ENCODE measurements around the gene SDHA.

Gene SDHA

GRCh38 chr5:217494-218456 lies at the start of gene SDHA, which contains the start of gene CCDC127:
TSS of gene SDHA (plus strand) at chr5:218320. CDS start at chr5:218356, 36 bp downstream.
TSS of gene CCDC127 (minus strand) at chr5:218153. CDS start at chr5:216849, 1,304 bp downstream.
- peak; percentile 95 for DNase-seq

DNA sequence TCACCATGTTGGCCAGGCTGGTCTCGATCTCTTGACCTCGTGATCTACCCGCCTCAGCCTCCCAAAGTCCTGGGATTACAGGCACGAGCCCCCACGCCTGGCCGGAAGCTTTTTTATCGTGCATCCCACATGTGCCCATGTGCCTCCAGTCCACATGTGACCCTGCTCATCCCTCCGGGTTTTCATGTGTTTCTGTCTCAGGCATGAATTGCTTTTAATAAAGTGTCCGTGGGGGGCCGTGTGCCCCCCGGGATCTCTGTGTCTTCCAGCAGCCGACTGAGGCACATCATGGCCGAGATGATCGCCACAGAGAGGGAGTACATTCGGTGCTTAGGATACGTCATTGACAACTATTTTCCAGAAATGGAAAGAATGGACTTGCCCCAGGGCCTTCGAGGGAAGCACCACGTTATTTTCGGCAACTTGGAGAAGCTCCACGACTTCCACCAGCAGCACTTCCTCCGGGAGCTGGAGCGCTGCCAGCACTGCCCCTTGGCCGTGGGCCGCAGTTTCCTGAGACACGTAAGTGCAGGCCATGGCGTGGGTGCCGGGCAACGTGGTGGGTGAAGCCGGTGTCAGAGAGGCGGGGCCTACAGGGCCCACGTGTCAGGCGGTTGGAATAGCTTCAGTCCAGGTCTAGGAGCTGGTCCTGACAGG lies 48.9 kb upstream of the SDHA start:
- no peak for DNase-seq

DNA sequence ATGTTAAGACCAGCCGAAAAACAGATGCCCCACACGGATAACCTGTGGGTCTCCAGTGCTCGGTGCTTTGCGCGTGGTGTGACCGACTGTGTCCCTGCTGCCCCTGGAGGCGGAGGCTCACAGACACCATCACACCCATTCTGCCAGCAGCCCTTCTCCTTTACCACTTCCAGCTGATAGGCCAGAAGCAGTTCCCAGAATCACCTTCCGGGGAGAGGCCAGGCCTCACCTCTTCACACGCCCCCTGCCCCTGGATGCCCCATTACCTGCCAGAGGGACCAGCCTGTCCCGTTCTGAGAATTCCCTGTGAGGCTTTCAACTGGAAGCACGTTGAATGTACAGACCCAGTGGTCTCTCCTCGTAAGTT lies 48.4 kb upstream of the SDHA start:
- DNase-seq = no peak

DNA sequence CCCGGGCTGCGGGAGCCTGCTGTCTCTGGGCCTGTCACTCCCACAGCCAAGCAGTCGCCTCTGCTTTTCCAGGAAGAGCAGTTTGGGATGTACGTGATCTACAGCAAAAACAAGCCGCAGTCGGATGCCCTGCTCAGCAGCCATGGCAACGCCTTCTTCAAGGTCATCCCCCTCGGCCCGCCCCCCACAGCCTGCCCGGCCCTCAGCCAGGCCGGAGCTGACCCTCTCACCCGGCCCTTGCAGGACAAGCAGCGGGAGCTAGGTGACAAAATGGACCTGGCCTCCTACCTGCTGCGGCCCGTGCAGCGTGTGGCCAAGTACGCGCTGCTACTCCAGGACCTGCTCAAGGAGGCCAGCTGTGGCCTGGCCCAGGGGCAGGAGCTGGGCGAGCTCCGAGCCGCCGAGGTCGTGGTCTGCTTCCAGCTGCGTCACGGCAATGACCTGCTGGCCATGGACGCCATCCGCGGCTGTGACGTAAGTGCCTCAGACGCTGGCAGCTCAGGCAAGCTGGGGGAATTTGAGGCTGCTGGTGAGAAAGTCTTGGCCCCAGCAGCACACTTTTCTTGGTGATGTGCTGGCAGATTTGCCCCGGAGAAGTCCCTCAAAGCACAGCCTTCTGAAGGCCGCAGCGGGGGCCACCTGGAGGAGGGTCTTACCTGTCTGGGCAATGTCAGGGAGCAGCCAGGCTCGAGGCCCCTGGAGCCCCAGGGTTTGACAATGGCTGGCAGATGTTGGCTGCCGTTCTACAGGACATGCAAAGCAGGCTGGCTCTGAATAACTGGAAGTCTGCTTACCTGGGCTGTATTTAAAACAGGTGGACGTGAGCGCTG lies 46.9 kb upstream of the SDHA start:
- DNase-seq = no peak

DNA sequence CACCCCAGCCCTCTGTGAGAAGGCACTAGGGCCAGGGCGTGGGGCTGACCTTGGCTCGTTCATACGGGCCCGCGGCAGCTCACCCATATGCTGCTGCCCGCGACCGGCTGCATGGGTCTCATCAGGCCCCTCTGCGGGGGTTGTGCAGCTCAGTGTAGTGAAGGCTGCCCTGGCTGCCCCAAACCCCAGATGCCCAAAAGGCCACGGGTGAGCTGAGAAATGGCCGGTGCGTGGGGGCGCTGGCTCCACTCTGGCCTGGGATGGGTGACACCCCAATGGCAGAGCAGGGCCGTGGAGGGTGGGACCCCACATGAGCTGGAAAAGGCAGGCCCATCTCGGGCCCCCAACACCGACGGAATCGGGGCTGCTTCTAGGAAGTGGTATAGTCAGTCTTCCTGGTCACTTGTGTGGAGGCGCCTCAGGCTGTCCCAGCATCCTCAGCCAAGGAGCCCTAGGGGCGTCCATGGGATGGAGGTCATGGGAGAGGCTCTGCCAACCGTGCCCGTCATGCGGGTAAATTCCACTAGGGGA lies 46.3 kb upstream of the SDHA start:
- no peak for DNase-seq

GRCh38 chr5:172421-172820 lies 45.7 kb upstream of the SDHA start:
- DNase-seq = no peak

DNA sequence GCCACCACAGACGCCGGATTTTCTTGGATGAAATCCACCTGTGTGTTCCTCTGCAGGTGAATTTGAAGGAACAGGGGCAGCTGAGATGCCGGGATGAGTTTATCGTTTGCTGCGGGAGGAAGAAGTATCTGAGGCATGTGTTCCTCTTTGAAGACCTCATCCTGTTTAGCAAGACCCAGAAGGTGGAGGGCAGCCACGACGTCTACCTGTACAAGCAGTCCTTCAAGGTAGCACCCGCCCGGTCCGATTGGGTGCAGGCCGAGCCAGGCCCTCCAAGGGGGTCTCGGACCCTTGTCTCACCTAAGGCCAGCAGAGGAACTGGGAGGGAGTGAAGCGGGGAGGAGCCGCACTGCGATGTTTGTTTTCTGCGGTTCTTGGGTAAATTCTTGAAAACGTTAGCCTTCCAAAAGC lies 45.3 kb upstream of the SDHA start:
- no peak for DNase-seq

- DNase-seq = no peak
Measured at GRCh38 chr5:173392-174290, 44.5 kb upstream of the SDHA start.

GRCh38 chr5:174291-174600 lies 43.9 kb upstream of the SDHA start:
- DNase-seq = no peak

DNA sequence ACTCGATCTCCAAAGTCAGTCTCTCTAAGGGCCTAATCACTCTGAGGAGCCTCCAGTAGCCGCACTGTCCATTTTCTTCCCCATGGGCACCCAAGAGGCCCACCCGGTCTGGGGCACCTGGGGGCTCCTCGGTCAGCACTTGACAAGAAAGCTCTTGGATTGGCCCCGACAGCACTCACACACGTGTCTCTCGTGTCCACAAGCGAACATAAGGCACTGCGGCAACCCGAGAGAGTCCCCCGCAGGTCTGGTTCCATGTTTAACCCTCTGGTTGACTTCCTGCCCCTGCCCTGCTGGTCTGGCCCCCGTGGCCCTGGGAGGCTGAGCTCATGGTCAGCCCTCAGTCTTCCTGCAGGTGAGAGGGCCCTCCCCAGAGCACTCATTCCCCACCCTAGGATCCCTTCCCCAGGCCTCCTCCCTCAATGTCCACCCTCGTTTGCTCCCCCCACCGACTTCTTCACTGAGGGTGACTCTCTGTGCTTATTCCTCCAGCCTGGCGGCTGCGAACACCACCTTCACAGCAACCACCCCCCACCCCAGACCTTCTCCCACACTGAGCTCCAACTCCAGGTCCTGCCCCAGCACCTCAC lies 43.1 kb upstream of the SDHA start:
- DNase-seq = no peak

DNA sequence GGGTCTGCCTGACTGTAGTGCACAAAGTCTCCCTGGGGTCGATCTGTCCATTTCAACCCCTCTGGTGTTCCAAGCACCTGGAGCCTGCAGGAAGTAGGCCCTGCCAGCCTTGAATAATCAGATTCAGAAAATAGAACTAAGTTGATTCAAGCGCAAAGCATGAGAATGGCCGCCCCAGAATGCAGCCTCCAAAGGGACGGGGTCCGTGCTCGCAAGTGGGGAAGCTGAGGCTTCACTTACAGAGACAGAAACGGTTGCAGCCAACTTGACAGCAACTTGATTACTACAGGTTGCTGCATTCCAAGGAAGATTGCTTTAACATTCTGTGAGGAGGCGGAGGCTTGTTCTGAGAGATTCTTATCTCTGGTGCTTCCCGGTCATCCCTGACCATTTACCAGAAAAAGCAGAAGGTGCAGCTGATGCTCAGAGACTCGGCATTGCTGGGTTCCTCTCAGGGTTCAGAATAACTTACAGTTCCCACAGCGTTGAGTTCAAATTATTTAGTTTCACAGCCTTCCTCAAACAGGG lies 41.8 kb upstream of the SDHA start:
- DNase-seq = no peak

GRCh38 chr5:178110-178509 lies 40.0 kb upstream of the SDHA start:
- no peak for DNase-seq

GRCh38 chr5:179401-179800 lies 38.7 kb upstream of the SDHA start:
- no peak for DNase-seq

GRCh38 chr5:180286-180918 lies 37.7 kb upstream of the SDHA start:
- no peak for DNase-seq

DNA sequence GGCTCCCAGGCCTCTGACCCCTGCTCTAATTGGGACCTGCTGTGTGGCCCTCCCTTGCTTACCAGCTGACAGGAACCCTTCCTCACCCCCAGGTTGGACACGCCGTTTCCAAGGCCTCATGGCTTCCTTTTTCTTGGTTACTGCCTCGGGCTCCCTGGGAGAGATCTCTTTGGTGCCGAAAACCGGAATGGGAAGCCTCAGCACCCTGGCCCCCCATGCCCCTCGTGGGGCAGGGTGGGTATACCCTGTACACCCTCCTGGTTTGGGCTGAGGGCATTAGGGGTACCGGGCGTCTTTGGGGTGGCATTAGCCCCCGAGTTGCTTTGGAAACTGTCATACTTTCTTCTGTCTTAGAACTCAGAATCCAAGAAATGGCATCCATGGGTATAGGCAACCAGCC lies 37.0 kb upstream of the SDHA start:
- DNase-seq = no peak

DNA sequence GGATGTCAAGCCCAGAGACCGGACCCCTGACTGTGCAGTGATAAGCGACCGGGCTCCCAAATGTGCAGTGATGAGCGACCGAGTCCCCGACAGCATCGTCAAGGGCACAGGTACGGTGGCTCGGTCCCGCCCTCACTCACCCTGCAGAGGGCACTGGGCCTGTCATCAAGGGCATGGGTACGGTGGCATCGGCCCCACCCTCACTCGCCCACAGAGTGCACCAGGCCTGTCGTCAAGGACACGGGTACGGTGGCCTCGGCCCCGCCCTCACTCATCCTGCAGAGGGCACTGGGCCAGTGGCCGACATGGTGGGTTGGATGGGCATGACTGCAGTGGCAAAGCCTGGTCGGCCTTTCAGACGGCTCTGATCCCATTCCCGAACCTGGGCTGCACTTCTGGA lies 36.6 kb upstream of the SDHA start:
- DNase-seq = no peak

GRCh38 chr5:182126-182525 lies 36.0 kb upstream of the SDHA start:
- DNase-seq = no peak

DNA sequence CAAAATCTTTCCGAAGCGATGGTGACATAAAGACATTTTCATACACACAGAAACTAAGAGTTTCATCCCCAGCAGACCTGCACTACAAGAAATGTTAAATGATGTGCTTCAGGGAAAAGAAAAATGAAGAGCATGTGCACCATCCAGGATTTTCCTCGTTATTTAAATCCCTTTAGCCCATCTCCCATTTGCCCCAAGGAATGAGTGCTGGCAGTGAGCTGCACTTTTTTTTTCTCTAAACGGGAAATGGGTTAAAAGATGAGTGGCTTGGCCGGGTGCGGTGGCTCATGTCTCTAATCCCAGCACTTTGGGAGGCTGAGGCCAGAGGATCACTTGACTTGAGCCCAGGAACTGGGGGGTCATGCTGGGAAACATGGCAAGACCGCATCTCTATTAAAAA lies 33.6 kb upstream of the SDHA start:
- no peak for DNase-seq

DNA sequence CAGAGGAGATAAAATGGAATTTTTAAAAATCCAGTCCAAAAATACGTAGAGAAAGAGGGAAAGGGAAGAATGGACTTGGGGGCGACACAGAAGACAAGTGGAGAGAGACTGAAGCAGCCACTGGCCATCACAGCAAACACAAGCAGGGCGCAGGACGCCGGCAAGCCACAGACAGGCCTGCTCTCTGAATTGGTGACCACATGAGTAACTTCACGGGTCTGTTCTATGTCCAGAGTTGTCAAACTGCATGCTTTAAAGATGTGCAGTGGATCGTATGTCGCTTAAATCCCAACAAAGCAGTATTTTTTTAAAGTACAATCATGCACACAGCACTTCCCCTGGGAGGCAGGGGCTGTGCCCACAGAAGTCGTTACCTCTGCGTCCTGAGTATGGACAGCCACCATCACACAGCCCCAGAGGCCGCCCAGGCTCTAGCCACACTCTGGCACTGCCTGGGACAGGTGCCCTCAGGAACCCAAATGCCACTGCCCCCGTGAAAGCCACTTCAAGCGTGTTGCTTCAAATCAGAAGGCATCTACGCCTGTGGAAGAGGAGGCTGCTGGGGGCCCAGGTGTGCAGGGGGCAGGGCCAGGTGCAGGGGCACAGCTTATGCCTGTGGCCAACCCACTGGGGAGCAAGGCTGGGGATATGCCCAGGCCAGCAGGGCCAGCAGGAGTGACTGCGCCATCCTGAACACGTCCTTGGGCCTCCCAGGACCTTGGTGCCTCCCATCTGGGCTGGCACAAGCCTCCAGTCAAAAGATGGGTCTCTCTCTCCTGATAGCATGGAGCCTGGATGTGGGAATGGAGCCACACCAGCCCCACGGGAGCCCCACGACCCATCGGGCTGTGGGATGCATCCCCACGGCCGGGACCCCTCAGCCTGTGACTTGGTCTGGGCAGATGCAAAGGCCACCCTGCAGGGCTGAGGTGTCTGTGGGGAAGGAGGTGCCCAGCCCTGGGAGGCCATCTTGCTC lies 32.7 kb upstream of the SDHA start:
- DNase-seq = no peak
